ENCODE measurements around the gene DPY19L1. TPM values are rescaled to one million over a fixed set of nuclear protein-coding genes. Genes with fewer than 3 reads are reported as not detected.
A peak's percentile ranks its signal among the peaks of the same experiment; 100 is the strongest.
"Not testable (repeated sequence)": the region's sequence is repeated elsewhere in the genome, so short reads cannot be mapped to it uniquely, and the experiment has no call there.

The DPY19L1 gene
- total RNA-seq, 4 donors from 2014 or later: 15.9 to 80.9 (median 24.7) TPM

- intact Hi-C loops (cut with DNase I; ENCODE audit: low total_unique reads); H3K4me1 ChIP-seq; H3K27ac ChIP-seq; H3K27me3 ChIP-seq; DNase-seq; H3K36me3 ChIP-seq; H3K4me3 ChIP-seq; H3K9me3 ChIP-seq: not testable (repeated sequence)
Observed at GRCh38 chr7:35048390-35048789, 11.1 kb upstream of the DPY19L1 start.

GRCh38 chr7:35047912-35048305 lies 10.6 kb upstream of the DPY19L1 start:
- H3K9me3 ChIP-seq; H3K4me1 ChIP-seq; H3K4me3 ChIP-seq; intact Hi-C loops (cut with DNase I; ENCODE audit: low total_unique reads); H3K27me3 ChIP-seq; H3K36me3 ChIP-seq; H3K27ac ChIP-seq: not testable (repeated sequence)
- DNase-seq: peak in 1 of 2 donors; percentile 17

- H3K4me1 ChIP-seq; intact Hi-C loops (cut with DNase I; ENCODE audit: low total_unique reads); H3K4me3 ChIP-seq; H3K27ac ChIP-seq; H3K27me3 ChIP-seq; H3K9me3 ChIP-seq; H3K36me3 ChIP-seq; DNase-seq: not testable (repeated sequence)
Observed at GRCh38 chr7:35047263-35047911, 10.1 kb upstream of the DPY19L1 start.

- H3K36me3 ChIP-seq; DNase-seq; intact Hi-C loops (cut with DNase I; ENCODE audit: low total_unique reads); H3K4me1 ChIP-seq; H3K27me3 ChIP-seq; H3K27ac ChIP-seq; H3K9me3 ChIP-seq; H3K4me3 ChIP-seq: not testable (repeated sequence)
Observed at GRCh38 chr7:35043301-35043700, 6.0 kb upstream of the DPY19L1 start.

- TF ChIP-seq POLR2A (IDR thresholded peaks at IDR 0.05): no peak
- no peak for TF ChIP-seq CTCF (IDR thresholded peaks at IDR 0.05)
- no peaks in the 10 kb centered on the region for H3K27me3 ChIP-seq
- DNase-seq: no peak
- H3K27ac ChIP-seq: no peak overlapping the region
- no peaks in the 10 kb centered on the region for H3K36me3 ChIP-seq
- H3K4me3 ChIP-seq: no peak overlapping the region
- intact Hi-C loops (cut with DNase I; ENCODE audit: low total_unique reads): no loop called here
- no peaks in the 10 kb centered on the region for H3K4me1 ChIP-seq
- no peaks in the 10 kb centered on the region for H3K9me3 ChIP-seq
Observed at GRCh38 chr7:35040906-35041305, 3.6 kb upstream of the DPY19L1 start.

- intact Hi-C loops (cut with DNase I; ENCODE audit: low total_unique reads): no loop called here
- no peak for DNase-seq
- Histone ChIP-seq H3K4me3 (no peak overlapping the region), H3K4me1 (no peaks in the 10 kb centered on the region), H3K36me3 (no peaks in the 10 kb centered on the region), H3K27ac (no peak overlapping the region), H3K9me3 (no peaks in the 10 kb centered on the region), H3K27me3 (no peaks in the 10 kb centered on the region)
- TF ChIP-seq POLR2A (IDR thresholded peaks at IDR 0.05) (no peak), CTCF (IDR thresholded peaks at IDR 0.05) (no peak)
Observed at GRCh38 chr7:35039343-35039742, 2.1 kb upstream of the DPY19L1 start.

- no peak for TF ChIP-seq POLR2A (IDR thresholded peaks at IDR 0.05)
Observed at GRCh38 chr7:35038354-35038753, 1.1 kb upstream of the DPY19L1 start.

More at GRCh38 chr7:35038354-35038753, 1.1 kb upstream of the DPY19L1 start:
- no peak for DNase-seq
- Histone ChIP-seq H3K27ac (peak overlapping the region; percentile 89 to 96), H3K4me3 (peak overlapping the region; percentile 48 to 81), H3K9me3 (no peaks in the 10 kb centered on the region), H3K4me1 (no peaks in the 10 kb centered on the region), H3K36me3 (no peaks in the 10 kb centered on the region), H3K27me3 (no peaks in the 10 kb centered on the region)
- intact Hi-C loops (cut with DNase I; ENCODE audit: low total_unique reads): no loop called here
